B cell (primary cell): ENCODE measurements around the gene PDCD2L.

Experiments used
- CTCF ChIP-seq: fragments of 200-600 bp; IDR thresholded peaks from one replicate; pipeline ENCODE4 v1.8.0; 2022; ENCODE audit warnings: antibody characterized with exemption, mild to moderate bottlenecking
- EZH2 ChIP-seq: IDR thresholded peaks from 2 replicates; pipeline ENCODE4 v1.6.1; 2012; ENCODE audit warnings: borderline replicate concordance, low read depth, mild to moderate bottlenecking, moderate library complexity, low read length; ENCODE audit not compliant: insufficient read depth, poor library complexity, severe bottlenecking

- TF ChIP-seq CTCF, result no peak
- no peak for TF ChIP-seq EZH2
Measured at GRCh38 chr19:34457446-34457845, 53.2 kb downstream of the PDCD2L start.
